PFSK-1 (cell line): ENCODE measurements around the gene MOV10L1.

Experiments used
- FOXP2 ChIP-seq: optimal IDR thresholded peaks from 2 replicates; pipeline ENCODE3; 2011; ENCODE audit warnings: borderline replicate concordance, control low read depth, inconsistent platforms; ENCODE audit not compliant: insufficient read depth; ENCODE audit errors: extremely low read length, extremely low read depth
- POLR2AphosphoS5 ChIP-seq: IDR thresholded peaks from 2 replicates; pipeline ENCODE4 v1.6.1; 2012; ENCODE audit warnings: low read depth, mild to moderate bottlenecking, control low read depth, low read length, moderate library complexity
- SIN3A ChIP-seq: IDR thresholded peaks from 2 replicates; pipeline ENCODE4 v1.6.1; 2012; ENCODE audit warnings: mild to moderate bottlenecking, low read length, moderate library complexity, borderline replicate concordance; ENCODE audit not compliant: insufficient read depth
- TAF1 ChIP-seq: IDR thresholded peaks from 2 replicates; pipeline ENCODE4 v1.6.1; 2012; ENCODE audit warnings: low read length, control low read depth, borderline replicate concordance; ENCODE audit not compliant: insufficient read depth
- TF ChIP-seq, protein P1 (sequence below), 2 experiments: IDR thresholded peaks; 2 replicates each; pipeline versions ENCODE4 v1.6.1 to v1.8.0; 2011 to 2012; ENCODE audit warnings: low read depth in 2 of 2, low read length in 2 of 2, control low read depth in 1 of 2, inconsistent platforms in 1 of 2, mild to moderate bottlenecking in 1 of 2, moderate library complexity in 1 of 2; ENCODE audit not compliant: insufficient read depth in 1 of 2

The MOV10L1 gene

GRCh38 chr22:50061824-50062355 lies 27.9 kb upstream of the MOV10L1 start:
- TF ChIP-seq, protein P1, sequence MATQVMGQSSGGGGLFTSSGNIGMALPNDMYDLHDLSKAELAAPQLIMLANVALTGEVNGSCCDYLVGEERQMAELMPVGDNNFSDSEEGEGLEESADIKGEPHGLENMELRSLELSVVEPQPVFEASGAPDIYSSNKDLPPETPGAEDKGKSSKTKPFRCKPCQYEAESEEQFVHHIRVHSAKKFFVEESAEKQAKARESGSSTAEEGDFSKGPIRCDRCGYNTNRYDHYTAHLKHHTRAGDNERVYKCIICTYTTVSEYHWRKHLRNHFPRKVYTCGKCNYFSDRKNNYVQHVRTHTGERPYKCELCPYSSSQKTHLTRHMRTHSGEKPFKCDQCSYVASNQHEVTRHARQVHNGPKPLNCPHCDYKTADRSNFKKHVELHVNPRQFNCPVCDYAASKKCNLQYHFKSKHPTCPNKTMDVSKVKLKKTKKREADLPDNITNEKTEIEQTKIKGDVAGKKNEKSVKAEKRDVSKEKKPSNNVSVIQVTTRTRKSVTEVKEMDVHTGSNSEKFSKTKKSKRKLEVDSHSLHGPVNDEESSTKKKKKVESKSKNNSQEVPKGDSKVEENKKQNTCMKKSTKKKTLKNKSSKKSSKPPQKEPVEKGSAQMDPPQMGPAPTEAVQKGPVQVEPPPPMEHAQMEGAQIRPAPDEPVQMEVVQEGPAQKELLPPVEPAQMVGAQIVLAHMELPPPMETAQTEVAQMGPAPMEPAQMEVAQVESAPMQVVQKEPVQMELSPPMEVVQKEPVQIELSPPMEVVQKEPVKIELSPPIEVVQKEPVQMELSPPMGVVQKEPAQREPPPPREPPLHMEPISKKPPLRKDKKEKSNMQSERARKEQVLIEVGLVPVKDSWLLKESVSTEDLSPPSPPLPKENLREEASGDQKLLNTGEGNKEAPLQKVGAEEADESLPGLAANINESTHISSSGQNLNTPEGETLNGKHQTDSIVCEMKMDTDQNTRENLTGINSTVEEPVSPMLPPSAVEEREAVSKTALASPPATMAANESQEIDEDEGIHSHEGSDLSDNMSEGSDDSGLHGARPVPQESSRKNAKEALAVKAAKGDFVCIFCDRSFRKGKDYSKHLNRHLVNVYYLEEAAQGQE (IDR thresholded peaks at IDR 0.05; ENCODE audit: insufficient read depth in 1 of 2, low read depth in 2 of 2, low read length in 2 of 2) = no peak
- TF ChIP-seq TAF1 (no peak), FOXP2 (no peak), POLR2AphosphoS5 (no peak), SIN3A (no peak)

- TF ChIP-seq, protein P1 (IDR thresholded peaks at IDR 0.05; ENCODE audit: insufficient read depth in 1 of 2, low read depth in 2 of 2, low read length in 2 of 2) = no peak
- no peak for TF ChIP-seq TAF1
- no peak for TF ChIP-seq FOXP2
- no peak for TF ChIP-seq POLR2AphosphoS5
Measured at GRCh38 chr22:50062509-50063135, 27.2 kb upstream of the MOV10L1 start.

DNA sequence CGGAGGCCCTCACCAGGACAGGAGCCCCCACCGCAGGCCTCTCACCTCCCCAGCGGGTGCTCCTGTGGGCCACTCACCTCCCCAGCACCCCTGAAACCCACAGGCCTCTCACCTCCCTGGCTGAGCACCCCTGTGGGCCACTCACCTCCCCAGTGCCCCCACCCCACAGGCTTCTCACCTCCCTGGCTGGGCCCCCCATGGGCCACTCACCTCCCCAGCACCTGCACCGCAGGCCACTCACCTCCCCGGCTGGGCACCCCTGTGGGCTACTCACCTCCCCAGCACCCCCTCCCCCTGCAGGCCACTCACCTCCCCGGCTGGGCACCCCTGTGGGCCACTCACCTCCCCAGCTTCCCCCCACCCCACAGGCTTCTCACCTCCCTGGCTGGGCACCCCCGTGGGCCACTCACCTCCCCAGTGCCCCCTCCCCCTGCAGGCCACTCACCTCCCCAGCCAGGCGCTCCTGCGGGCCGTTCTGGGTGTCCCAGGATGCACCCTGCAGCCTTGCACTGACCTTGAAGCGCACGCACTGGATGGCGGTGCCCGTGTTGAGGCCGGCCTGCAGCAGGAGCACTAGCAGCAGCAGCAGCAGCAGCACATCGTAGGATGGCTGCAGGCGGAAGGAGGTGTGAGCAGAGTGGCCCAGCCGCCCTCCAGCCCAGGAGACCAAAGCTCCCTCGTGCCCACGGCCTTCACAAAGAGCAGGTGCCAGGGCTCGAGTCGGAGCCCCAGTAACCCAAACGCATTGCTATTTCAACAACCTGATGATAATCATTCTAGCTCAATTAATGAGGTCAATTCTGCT lies 26.0 kb upstream of the MOV10L1 start:
- TF ChIP-seq SIN3A (no peak), FOXP2 (no peak), POLR2AphosphoS5 (no peak), TAF1 (no peak)
- TF ChIP-seq, protein P1 (IDR thresholded peaks at IDR 0.05; ENCODE audit: insufficient read depth in 1 of 2, low read depth in 2 of 2, low read length in 2 of 2) = no peak

GRCh38 chr22:50064453-50064852 lies 25.4 kb upstream of the MOV10L1 start:
- TF ChIP-seq SIN3A = no peak
- no peak for TF ChIP-seq POLR2AphosphoS5
- TF ChIP-seq, protein P1 (IDR thresholded peaks at IDR 0.05; ENCODE audit: insufficient read depth in 1 of 2, low read depth in 2 of 2, low read length in 2 of 2) = no peak
- no peak for TF ChIP-seq FOXP2
- TF ChIP-seq TAF1 = no peak
